ENCODE data around the gene BMP8A.

BMP8A gene

DNA sequence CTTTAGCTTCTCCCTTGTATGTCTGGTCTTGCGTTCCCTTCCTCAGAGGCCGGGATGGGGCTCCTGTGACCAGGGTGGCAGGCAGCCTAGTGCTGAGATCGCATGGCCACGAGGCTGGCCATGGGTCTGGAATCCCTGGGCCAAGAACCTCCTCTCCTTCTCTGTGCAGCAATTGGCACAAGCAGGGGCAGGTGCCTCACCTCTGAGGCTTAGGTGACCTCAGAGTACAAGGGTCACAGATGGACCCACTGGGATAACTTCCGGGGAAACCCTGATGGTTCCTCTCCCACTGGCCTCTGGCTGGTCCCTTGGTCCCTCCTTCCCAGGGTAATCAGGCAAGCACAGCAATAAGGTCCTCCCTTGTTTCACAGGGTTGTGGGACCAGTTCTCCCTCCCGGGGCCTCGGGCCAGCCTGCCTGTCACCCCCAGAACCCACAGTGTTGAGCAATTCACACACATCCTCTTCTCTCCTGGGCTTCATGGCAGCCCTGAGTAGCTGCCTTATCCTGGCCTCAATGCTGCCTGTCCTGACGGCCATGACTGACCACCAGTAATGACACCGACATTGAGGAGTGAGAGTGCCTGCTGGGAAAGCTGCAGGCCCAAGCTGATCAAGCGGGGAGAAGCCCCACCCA is 38.6 kb downstream of the BMP8A start:
- no peak for DNase-seq

GRCh38 chr1:39531526-39531925 is 40.1 kb downstream of the BMP8A start:
- no peak for DNase-seq

DNA sequence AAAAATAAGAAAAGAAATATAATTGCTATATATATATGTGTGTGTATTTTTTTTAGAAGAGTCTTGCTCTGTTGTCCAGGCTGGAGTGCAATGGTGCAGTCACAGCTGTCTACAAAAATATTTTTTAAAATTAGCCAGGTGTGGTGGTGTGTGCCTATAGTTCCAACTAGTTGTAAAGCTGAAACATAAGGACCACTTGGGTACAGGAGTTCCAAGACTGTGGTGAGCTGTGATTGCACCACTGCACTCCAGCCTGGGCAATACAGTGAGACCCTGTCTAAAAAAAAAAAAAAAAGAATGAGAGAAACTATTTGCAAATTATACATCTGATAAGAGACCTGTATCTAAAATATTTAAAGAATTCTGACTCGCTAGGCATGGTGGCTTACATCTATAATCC is 42.0 kb downstream of the BMP8A start:
- DNase-seq, result no peak

DNA sequence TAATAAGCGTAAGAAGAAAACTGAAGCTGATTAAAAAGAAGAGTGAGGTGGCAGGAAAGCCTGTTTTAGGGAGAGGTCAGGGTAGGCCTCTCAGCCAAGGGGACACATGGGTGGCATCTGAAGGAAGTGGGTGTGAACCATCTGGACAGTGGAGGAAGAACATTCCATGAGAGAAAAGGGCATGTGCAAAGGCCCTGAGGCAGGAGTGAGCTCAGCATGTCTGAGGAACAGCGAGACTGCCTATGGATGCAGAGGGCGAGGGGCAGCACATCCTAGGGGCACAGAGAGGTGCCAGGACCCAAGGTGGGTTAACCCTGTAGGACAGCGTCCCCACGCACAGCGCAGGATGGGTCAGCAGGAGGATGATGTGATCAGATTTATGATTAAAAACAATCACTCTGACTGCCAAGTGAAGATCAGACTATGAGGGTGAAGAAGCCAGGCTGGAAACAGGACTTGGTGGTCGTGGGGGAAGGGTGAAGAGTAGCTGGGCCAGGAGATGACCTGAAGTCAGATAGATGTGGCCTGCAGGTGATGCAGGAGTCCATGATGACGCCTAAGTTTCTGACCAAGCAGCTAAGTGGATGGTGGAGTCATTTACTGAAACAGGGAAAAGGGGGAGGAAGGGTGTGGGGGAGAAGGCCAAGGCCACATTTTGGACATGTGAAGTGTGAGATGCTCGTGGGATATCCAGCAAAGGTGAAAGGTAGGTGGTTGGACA is 47.3 kb downstream of the BMP8A start:
- DNase-seq, result no peak

GRCh38 chr1:39539252-39539790 is 47.9 kb downstream of the BMP8A start:
- DNase-seq, result peak; percentile 48

GRCh38 chr1:39540504-39541031 is 49.1 kb downstream of the BMP8A start:
- DNase-seq, result no peak

DNA sequence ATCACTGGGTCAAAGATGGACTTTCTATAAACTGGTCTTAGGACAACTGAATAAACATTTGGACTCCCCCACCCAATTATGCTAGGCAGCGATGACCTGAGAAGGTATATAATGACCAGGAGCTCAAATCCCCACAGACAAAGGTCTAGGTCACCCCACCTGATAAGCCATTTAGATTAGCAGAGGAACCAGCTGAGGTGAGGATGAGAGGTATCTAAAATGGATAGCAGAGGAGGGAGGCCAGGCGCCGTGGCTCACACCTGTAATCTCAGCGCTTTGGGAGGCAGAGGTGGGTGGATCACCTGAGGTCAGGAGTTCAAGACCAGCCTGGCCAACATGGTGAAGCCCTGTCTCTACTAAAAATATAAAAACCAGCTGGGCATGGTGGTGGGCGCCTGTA is 51.5 kb downstream of the BMP8A start:
- DNase-seq, result no peak

- DNase-seq, result no peak
Observed at GRCh38 chr1:39544327-39544726, 52.9 kb downstream of the BMP8A start.

- DNase-seq, result no peak
Observed at GRCh38 chr1:39545531-39545930, 54.1 kb downstream of the BMP8A start.

GRCh38 chr1:39554277-39554676 is 62.8 kb downstream of the BMP8A start:
- DNase-seq, result no peak

DNA sequence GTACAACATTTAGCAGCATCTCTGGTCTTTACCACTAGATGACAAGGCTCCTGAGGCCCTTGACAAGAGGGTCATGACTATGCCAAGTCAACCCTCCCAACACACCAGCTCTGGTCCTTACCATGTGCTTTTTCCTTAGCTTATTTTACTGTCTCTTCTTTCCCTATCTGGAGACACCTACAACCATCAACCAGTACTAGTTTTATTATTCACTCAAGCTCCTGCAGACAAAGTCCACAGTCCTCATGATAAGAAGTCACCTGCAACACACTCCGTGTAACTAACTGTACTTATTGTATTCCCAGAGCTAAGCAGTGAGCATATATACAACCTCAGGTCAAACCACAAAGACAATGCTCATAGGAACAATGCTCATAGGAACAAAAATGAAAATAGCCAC is 69.8 kb downstream of the BMP8A start:
- no peak for DNase-seq

- DNase-seq, result no peak
Observed at GRCh38 chr1:39562886-39563285, 71.5 kb downstream of the BMP8A start.

DNA sequence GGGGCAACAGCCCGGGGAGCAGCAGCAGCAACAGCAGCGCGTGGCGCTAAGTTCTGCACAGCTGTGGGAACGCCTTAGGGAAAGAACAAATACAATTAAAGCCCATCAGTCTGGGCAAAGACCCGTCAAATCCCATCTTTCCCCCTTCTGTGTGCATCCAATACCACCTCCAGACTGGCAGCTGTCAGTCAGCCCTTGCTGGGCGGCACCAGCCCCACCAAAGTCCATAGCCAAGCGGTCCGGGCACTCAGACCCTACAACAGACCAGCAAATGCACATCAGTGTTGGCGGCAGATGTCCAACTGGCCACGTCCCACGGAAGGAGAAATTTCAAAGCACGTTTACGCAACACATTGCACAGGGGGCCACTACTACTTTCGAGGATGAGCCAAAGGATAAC is 72.2 kb downstream of the BMP8A start:
- no peak for DNase-seq

DNA sequence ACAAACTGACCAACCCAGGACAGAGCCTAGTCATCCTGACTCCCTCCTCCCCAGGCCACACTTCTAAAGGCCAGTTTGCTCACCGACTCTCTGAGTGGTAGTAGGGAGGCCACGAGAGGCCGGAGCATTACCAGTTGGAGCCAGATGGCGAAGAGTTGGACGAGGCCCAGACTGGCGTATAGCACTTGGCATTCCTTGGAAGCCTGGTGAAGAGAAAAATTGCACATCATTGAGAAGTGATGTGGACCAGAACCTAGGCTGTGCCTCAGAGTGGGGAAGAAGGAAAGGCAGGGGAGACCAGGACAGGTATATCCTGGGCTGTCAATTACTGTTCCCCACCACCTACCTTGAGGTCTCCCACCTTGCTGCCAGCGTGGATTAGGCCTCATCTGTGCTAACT is 72.9 kb downstream of the BMP8A start:
- no peak for DNase-seq

DNA sequence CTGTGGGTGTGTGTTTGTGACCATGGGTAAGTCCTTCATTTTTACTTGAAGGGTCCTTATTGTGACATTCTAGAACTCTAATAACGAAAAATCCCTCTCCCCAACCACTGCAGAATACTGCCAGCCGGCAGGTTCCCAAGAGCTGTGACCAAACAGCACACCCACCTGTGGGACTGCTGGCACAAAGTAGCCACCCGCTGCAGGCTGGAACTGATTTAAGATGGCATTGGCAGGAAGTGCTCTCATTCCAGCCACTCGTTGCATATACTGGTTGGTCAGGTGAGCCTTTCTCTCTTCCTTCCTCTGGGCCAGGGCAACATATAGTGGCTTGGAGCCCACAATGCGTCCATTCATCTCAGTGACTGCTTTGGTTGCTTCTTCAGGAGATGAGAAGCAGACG is 73.5 kb downstream of the BMP8A start:
- no peak for DNase-seq

DNA sequence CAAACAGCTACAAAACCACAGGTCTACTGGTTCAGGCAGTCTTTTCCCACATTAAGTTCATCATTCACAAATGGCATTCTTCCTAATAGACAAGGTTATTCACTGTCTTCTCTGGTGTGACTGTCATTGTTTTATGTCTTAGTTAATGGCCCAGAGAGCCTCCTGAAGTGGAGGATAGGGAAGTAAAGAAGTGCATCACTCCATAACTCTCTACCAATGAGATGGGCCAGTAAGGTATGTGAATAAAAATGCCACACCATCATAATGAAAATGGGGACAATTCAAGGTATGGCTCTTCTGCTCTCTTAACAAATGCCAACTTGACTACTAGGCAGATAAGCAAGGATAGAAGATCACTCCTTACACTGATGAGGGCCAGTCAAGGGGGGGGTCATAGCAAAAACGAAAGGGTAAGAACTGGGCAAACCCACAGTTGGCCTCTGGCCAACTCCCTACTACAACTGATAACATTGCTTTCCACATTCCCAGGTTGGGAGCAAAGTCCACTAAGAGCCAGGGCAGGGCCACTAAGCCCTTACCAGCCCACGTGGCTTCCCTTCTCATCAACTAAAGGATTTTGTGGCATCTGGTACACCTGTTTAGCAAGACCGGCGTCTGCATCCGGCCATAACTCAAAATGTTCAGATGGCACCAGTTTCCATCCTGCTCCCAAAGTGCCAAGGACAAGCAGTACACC is 75.2 kb downstream of the BMP8A start:
- no peak for DNase-seq

DNA sequence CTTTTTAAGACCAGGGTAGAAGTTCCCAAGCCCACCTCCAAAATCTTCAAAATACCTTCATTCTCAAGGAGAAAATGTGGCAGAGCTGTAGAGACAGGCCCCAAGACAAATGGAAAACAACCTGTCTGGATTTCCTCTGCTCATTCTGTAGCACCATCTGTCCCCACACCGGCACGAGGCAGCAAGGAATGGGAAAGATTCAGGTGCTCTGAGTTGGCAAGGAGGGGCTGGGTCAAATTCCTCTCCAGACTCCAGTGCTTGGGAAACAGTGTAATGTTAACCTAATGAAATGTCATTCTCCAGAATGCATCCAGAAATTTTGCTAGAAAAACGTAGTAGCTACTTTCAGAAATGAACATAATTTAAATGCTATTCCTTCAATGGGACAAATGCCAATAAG is 75.9 kb downstream of the BMP8A start:
- DNase-seq, result no peak

- DNase-seq, result no peak
Observed at GRCh38 chr1:39568208-39568607, 76.8 kb downstream of the BMP8A start.

GRCh38 chr1:39569034-39569433 is 77.6 kb downstream of the BMP8A start:
- no peak for DNase-seq

- DNase-seq, result no peak
Observed at GRCh38 chr1:39570477-39571177, 79.2 kb downstream of the BMP8A start.

- DNase-seq, result no peak
Observed at GRCh38 chr1:39571178-39571483, 79.7 kb downstream of the BMP8A start.

DNA sequence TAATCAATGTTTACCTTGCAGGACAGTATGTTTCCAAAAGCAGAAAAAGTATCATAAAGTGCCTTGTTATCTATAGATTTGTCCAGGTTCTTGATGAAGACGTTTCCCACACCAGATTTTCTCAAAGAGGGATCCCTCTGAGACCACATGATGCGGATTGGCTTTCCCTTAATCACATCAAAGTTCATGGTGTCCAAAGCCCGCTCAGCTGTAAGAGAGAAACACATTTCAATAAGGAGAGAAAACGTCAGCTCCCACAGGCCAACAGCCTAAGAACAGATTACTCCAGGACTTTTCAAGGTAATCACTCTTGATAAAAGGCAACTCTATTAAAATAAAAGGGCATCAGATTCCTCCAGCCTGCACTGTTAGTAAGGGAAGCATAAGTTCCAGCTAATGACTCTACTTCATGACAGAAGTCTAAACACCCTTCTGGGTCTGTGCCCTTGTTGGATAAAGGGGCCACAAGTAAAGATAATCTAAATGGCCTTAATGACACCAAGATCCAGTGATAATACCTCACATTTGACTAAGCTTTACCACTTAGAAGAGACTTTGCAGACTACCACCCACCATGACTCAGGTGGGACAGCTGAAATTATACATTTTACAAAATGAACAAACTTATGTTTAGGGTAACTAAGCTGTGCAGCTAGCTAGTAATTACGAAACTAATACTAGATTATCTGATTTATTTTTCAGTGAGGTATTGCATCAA is 81.1 kb downstream of the BMP8A start:
- DNase-seq, result no peak

DNA sequence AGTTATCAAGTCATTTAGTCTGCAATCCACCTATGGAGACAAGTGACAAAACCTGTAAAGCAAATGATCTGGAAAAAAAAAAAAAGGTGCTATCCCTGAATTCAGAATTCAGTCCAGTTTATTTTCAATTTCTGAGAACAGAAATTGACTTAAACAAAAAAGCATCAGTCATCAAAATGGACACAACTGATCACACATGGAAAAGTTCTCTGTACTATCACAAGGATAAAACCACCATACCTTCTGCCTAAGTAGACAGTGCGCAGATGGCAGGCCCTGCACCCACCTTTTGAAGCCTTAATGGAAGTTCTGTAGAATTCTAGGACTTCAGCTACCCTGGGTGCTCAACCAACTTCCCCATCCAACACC is 81.6 kb downstream of the BMP8A start:
- no peak for DNase-seq
